GM12891 (cell line): ENCODE data around the gene HBP1.

Source experiments
- PAX5 ChIP-seq: IDR thresholded peaks from 2 replicates; pipeline ENCODE4 v1.6.1; 2011; ENCODE audit warnings: low read length, moderate library complexity, mild to moderate bottlenecking; ENCODE audit not compliant: insufficient read depth, severe bottlenecking
- POLR2A ChIP-seq: IDR thresholded peaks from 2 replicates; pipeline ENCODE4 v1.6.1; 2011; ENCODE audit warnings: low read depth, low read length, control low read depth
- POLR2AphosphoS5 ChIP-seq: IDR thresholded peaks from 2 replicates; pipeline ENCODE4 v1.6.1; 2011; ENCODE audit warnings: low read depth, low read length, control low read depth
- SPI1 ChIP-seq: IDR thresholded peaks from 2 replicates; pipeline ENCODE4 v1.6.1; 2011; ENCODE audit warnings: low read depth, low read length, control low read depth
- TAF1 ChIP-seq: IDR thresholded peaks from 2 replicates; pipeline ENCODE4 v1.6.1; 2011; ENCODE audit warnings: low read depth, low read length, control low read depth

- TF ChIP-seq POLR2A, result no peak
- no peak for TF ChIP-seq PAX5
- TF ChIP-seq TAF1, result no peak
- TF ChIP-seq POLR2AphosphoS5, result no peak
- TF ChIP-seq SPI1, result no peak
Measured at GRCh38 chr7:107147464-107148393, 21.1 kb upstream of the HBP1 start.
